Pons (tissue), 1 donor: ENCODE measurements around the gene ZIC3.
A peak's percentile ranks its signal among the peaks of the same experiment; 100 is the strongest.
"Not testable (repeated sequence)": the region's sequence is repeated elsewhere in the genome, so short reads cannot be mapped to it uniquely, and the experiment has no call there.

Experiments
- DNase-seq: peaks from one replicate; pipeline ENCODE4 v3.0.0-alpha.2; 2016; ENCODE audit warnings: low spot score

The ZIC3 gene

GRCh38 chrX:137565921-137566745 is at the start of gene ZIC3:
Gene ZIC3, plus strand, starts transcription at chrX:137566127. Its CDS starts 565 bp downstream, at chrX:137566692.
- DNase-seq: peak; percentile 65

GRCh38 chrX:137519459-137519858 is 46.5 kb upstream of the ZIC3 start:
- DNase-seq: no peak

GRCh38 chrX:137545711-137546651 is 19.9 kb upstream of the ZIC3 start:
- no peak for DNase-seq

- DNase-seq: no peak
Measured at GRCh38 chrX:137547291-137547690, 18.6 kb upstream of the ZIC3 start.

- DNase-seq: no peak
Measured at GRCh38 chrX:137548261-137548660, 17.7 kb upstream of the ZIC3 start.

- DNase-seq: no peak
Measured at GRCh38 chrX:137549073-137549472, 16.9 kb upstream of the ZIC3 start.

GRCh38 chrX:137549851-137550664 is 15.9 kb upstream of the ZIC3 start:
- no peak for DNase-seq

GRCh38 chrX:137550665-137551261 is 15.2 kb upstream of the ZIC3 start:
- DNase-seq: no peak

- not testable (repeated sequence) for DNase-seq
Measured at GRCh38 chrX:137552098-137552497, 13.8 kb upstream of the ZIC3 start.

- no peak for DNase-seq
Measured at GRCh38 chrX:137562096-137562495, 3.8 kb upstream of the ZIC3 start.

GRCh38 chrX:137563681-137564651 is 2.0 kb upstream of the ZIC3 start:
- DNase-seq: no peak

- DNase-seq: no peak
Measured at GRCh38 chrX:137565318-137565904, 516 bp upstream of the ZIC3 start.

- no peak for DNase-seq
Measured at GRCh38 chrX:137566746-137567679, 1.1 kb downstream of the ZIC3 start.

- no peak for DNase-seq
Measured at GRCh38 chrX:137567682-137568232, 1.8 kb downstream of the ZIC3 start.

GRCh38 chrX:137568741-137569469 is 3.0 kb downstream of the ZIC3 start:
- DNase-seq: no peak

- DNase-seq: no peak
Measured at GRCh38 chrX:137569470-137569891, 3.6 kb downstream of the ZIC3 start.

GRCh38 chrX:137573324-137574101 is 7.6 kb downstream of the ZIC3 start:
- DNase-seq: no peak
